Common myeloid progenitor, CD34-positive (primary cell): ENCODE data around the gene STK16.
A peak's percentile ranks its signal among the peaks of the same experiment; 100 is the strongest.

Source experiments
- CTCF ChIA-PET: fragments of 350-600 bp; sonication (Branson Sonifier 250); formaldehyde crosslinking; loops from one replicate; lab custom pipeline; 2021; ENCODE audit warnings: antibody characterized with exemption; lab: Charles Lee
- POLR2A ChIA-PET: fragments of 350-600 bp; sonication (Branson Sonifier 250); formaldehyde crosslinking; loops from one replicate; lab custom pipeline; 2021; ENCODE audit warnings: antibody characterized with exemption; lab: Charles Lee
- DNase-seq, 3 donors: peaks; one replicate each; pipeline versions ENCODE4 v3.0.0 to v3.0.0-alpha.2; 2013
- H3K27ac ChIP-seq, 2 experiments: 1 replicate in 1 of 2; 2 replicates in 1 of 2; pipeline ENCODE4 v1.7.0; 2013; ENCODE audit warnings: inconsistent platforms in 2 of 2, low read length in 2 of 2, mild to moderate bottlenecking in 2 of 2, low read depth in 1 of 2, moderate library complexity in 1 of 2; ENCODE audit not compliant: severe bottlenecking in 2 of 2, insufficient read depth in 1 of 2, poor library complexity in 1 of 2
- H3K27me3 ChIP-seq, 5 experiments: replicated peaks in 2 of 5; 1 replicate in 3 of 5; 2 replicates in 2 of 5; pipeline versions ENCODE4 v1.6.1 to v1.7.0; 2013; ENCODE audit warnings: low read length in 4 of 5, mild to moderate bottlenecking in 2 of 5, moderate library complexity in 2 of 5, inconsistent platforms in 1 of 5; ENCODE audit not compliant: insufficient read depth in 5 of 5, control insufficient read depth in 4 of 5
- H3K36me3 ChIP-seq, 4 experiments: 1 replicate in 2 of 4; 2 replicates in 2 of 4; pipeline versions ENCODE4 v1.6.1 to v1.7.0; 2013; ENCODE audit warnings: low read length in 3 of 4, control low read depth in 1 of 4, mild to moderate bottlenecking in 1 of 4; ENCODE audit not compliant: control insufficient read depth in 4 of 4, insufficient read depth in 4 of 4
- H3K4me1 ChIP-seq, 4 experiments: 1 replicate in 3 of 4; 2 replicates in 1 of 4; pipeline versions ENCODE4 v1.6.1 to v1.7.1; 2013; ENCODE audit warnings: low read length in 3 of 4, mild to moderate bottlenecking in 3 of 4, control low read depth in 1 of 4, inconsistent platforms in 1 of 4, moderate library complexity in 1 of 4; ENCODE audit not compliant: control insufficient read depth in 4 of 4, insufficient read depth in 4 of 4; ENCODE audit errors: control extremely low read depth in 1 of 4
- H3K4me3 ChIP-seq, 7 experiments: 1 replicate in 4 of 7; 2 replicates in 3 of 7; pipeline versions ENCODE4 v1.5.1 to v1.7.0; 2013; ENCODE audit warnings: mild to moderate bottlenecking in 7 of 7, low read length in 6 of 7, moderate library complexity in 6 of 7, inconsistent platforms in 2 of 7, low read depth in 2 of 7, control low read depth in 1 of 7; ENCODE audit not compliant: insufficient read depth in 4 of 7, control insufficient read depth in 1 of 7; ENCODE audit errors: extremely low read depth in 1 of 7
- H3K9me3 ChIP-seq, 5 experiments: 1 replicate in 4 of 5; 2 replicates in 1 of 5; pipeline versions ENCODE4 v1.6.1 to v1.7.1; 2013; ENCODE audit warnings: low read length in 4 of 5, mild to moderate bottlenecking in 2 of 5, inconsistent platforms in 1 of 5, low read depth in 1 of 5, moderate library complexity in 1 of 5; ENCODE audit not compliant: control insufficient read depth in 4 of 5, insufficient read depth in 2 of 5; ENCODE audit errors: control extremely low read depth in 1 of 5
- WGBS: methylation state at CpG from one replicate; pipeline ENCODE4 v1.1.5; 2013; ENCODE audit not compliant: insufficient coverage; 5-methylcytosine and 5-hydroxymethylcytosine counted together

STK16 gene

DNA sequence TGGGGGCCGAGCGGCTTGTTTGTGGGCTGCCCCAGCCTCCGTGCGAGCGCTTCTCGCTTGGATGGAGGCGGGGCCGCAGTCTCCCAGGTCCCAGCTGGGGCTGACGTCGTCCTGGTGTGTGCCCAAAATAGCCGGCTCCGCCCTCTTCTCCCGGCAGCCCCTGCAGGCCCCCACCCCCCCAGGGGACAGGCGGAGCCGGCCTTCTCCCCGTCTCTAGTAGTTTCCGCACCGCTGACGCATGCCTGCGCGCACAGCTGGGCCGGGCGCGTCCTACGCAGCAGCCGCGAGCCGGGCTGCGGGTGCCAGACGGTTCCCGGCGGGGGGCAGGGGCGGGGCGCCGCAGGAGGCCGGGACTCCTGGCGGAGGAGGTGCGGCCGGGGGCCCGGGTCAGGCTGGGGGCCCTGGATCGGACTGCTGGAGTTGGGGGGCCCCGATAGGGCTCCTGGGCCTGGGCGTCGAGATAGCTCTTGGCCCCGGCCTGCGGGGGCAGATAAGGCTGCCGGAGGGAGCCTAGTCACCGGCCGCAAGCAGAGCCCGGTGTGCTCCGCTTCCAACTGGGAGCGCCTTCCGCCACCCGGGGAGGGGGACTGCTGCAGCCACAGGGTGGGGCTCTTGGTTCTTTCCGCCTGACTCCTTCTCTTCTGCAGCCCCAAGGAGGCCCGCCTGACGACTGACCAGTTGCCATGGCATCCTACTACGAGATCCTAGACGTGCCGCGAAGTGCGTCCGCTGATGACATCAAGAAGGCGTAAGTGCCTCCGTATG lies 34.1 kb downstream of the STK16 start, which contains the start of gene DNAJB2:
Gene DNAJB2 (plus strand): TSS at position 216 of the 765 bp plus-strand sequence. CDS start 468 bp downstream, at position 684.
- ChIA-PET POLR2A (interaction anchor here (0.8 to 1.7 kb wide), 4 partner anchors 14 to 109 kb away, joined by 3 to 12 read pairs (median 4); partner anchors contain the start of genes ANKZF1, ATG9A and DNPEP), CTCF (interaction anchor here (0.8 to 18.3 kb wide), 15 partner anchors 10 to 254 kb away, joined by 3 to 381 read pairs (median 4); partner anchors contain the start of genes ABCB6, GLB1L, STK16 and TUBA4A)
- Histone ChIP-seq H3K36me3 (peaks cover 2 to 22% (median 12%) of the 10 kb centered on the region in 4 experiments), H3K4me1 (peaks cover 8 to 32% (median 28%) of the 10 kb centered on the region in 4 experiments), H3K27ac (peak within 1 kb of the TSS; percentile 68 to 84), H3K4me3 (peak within 1 kb of the TSS; percentile 22 to 77 (median 65)), H3K27me3 (no peaks in the 10 kb centered on the region), H3K9me3 (no peaks in the 10 kb centered on the region)
- under 1% methylated on average over 57 of the region's 65 CpGs for WGBS
- peak; percentile 98 to 99 (median 99) for DNase-seq

DNA sequence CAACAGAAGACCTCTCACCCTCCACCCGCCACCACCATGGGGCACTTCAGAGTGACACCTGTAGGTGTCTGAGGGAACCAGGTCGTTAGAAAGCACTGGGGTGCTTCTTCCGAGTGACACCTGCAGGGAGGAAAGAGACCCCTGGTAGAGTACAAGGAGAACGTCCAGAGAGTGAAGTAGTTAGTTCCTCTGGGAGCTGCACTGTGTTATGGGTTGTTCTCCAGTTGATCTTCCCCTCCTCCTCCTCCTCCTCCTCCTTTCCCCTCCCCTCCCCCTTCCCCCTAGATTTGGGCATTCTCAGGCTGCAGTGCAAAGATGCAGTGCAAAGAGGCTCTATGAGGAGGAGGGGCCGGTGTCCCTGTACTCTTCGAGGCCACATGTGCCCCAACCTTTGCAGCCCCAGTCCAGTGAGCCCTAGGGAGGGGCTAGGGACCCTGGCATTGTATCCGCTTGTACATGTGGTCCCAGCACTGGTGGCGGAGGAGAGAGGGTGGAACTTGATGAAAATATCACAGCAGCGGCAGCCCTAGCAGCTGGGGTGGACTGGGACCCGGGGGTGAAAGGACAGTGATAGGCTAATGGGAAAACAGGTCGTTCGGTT lies 34.7 kb downstream of the STK16 start:
- WGBS = 63% methylated on average over 8 of the region's 12 CpGs
- ChIA-PET POLR2A (interaction anchor here (0.6 to 1.7 kb wide), 5 partner anchors 13 to 596 kb away, joined by 3 to 12 read pairs (median 3); partner anchors contain the start of genes ANKZF1, ATG9A and DNPEP), CTCF (interaction anchor here (1.6 to 18.3 kb wide), 4 partner anchors 15 to 108 kb away, joined by 4 to 381 read pairs (median 44); partner anchors contain the start of genes TUBA4A and TUBA4B)
- peak overlapping the region; percentile 22 to 76 (median 58) for H3K4me3 ChIP-seq
- H3K36me3 ChIP-seq = peaks cover 2 to 29% (median 16%) of the 10 kb centered on the region in 4 experiments
- no peak for DNase-seq
- no peaks in the 10 kb centered on the region for H3K9me3 ChIP-seq
- H3K27ac ChIP-seq = peak overlapping the region; percentile 68 to 84
- H3K27me3 ChIP-seq = no peaks in the 10 kb centered on the region
- H3K4me1 ChIP-seq = peaks cover 8 to 32% (median 28%) of the 10 kb centered on the region in 4 experiments

GRCh38 chr2:219280651-219281050 lies 35.4 kb downstream of the STK16 start:
- Histone ChIP-seq H3K4me3 (no peak overlapping the region), H3K36me3 (peaks cover 2 to 35% (median 17%) of the 10 kb centered on the region in 4 experiments), H3K9me3 (no peaks in the 10 kb centered on the region), H3K4me1 (peaks cover 8 to 32% (median 28%) of the 10 kb centered on the region in 4 experiments), H3K27me3 (no peaks in the 10 kb centered on the region), H3K27ac (no peak overlapping the region)
- POLR2A ChIA-PET = no interaction called here
- CTCF ChIA-PET = interaction anchor here (1.2 to 18.3 kb wide), 6 partner anchors 15 to 72 kb away, joined by 3 to 381 read pairs (median 6); partner anchors contain the start of genes TUBA4A and TUBA4B
- 92% methylated on average over 4 of the region's 4 CpGs for WGBS
- DNase-seq = no peak

DNA sequence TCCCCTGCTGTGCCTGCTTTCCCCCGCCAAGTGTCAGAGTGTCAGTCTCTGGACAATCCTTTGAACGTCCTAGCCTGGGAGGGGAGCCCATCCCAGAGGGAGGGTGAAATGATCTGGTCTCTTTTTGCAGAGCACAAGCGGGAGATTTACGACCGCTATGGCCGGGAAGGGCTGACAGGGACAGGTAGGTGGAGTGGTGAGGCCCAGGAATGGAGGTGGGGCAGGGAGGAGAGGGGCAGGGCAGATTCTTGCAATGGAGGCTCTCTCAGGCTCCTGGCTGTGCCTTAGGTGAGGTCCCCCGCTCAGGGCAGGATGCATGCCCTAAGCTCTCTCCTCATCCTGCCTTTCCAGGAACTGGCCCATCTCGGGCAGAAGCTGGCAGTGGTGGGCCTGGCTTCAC lies 36.3 kb downstream of the STK16 start:
- 91% methylated on average over 8 of the region's 8 CpGs for WGBS
- Histone ChIP-seq H3K4me1 (peaks cover 8 to 32% (median 28%) of the 10 kb centered on the region in 4 experiments), H3K27ac (no peak overlapping the region), H3K27me3 (no peaks in the 10 kb centered on the region), H3K36me3 (peaks cover 2 to 37% (median 17%) of the 10 kb centered on the region in 4 experiments), H3K4me3 (no peak overlapping the region), H3K9me3 (no peaks in the 10 kb centered on the region)
- CTCF ChIA-PET = interaction anchor here (1.2 to 18.3 kb wide), 6 partner anchors 14 to 71 kb away, joined by 3 to 381 read pairs (median 4); no protein-coding TSS in a partner anchor
- POLR2A ChIA-PET = no interaction called here
- DNase-seq = no peak

DNA sequence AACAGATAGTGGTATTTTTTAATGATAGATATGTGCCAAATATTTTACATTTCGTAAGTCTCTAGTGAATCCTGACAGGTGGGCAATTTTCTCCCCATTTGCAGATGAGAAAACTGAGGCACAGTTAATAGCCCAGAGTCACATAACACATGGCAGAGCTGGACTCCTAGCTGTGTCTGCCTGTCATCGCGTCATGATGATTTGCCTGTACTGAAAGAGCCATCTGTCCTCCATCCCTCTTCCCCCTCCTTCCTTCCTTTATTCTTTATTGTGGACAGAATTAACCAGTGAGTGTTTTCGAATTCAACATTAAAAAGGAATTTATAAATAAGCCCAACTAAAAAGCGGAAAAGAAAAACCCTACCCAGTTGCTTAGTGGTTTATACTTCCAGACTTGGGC lies 37.1 kb downstream of the STK16 start:
- POLR2A ChIA-PET = no interaction called here

GRCh38 chr2:219282943-219283581 lies 37.8 kb downstream of the STK16 start:
- no peak overlapping the region for H3K4me3 ChIP-seq
- CTCF ChIA-PET = interaction anchor here (1.1 to 18.3 kb wide), 3 partner anchors 12 to 69 kb away, joined by 3 to 381 read pairs (median 4); no protein-coding TSS in a partner anchor
- H3K4me1 ChIP-seq = peaks cover 6 to 23% (median 21%) of the 10 kb centered on the region in 4 experiments
- DNase-seq = no peak
- H3K36me3 ChIP-seq = peaks cover 2 to 37% (median 17%) of the 10 kb centered on the region in 4 experiments
- no peaks in the 10 kb centered on the region for H3K27me3 ChIP-seq
- WGBS = 96% methylated on average over 16 of the region's 17 CpGs
- POLR2A ChIA-PET = no interaction called here
- H3K27ac ChIP-seq = no peak overlapping the region
- H3K9me3 ChIP-seq = no peaks in the 10 kb centered on the region

More for the DNA sequence above, 37.1 kb downstream of the STK16 start:
- CTCF ChIA-PET = interaction anchor here (1.1 to 18.3 kb wide), 3 partner anchors 13 to 36 kb away, joined by 3 to 381 read pairs (median 3); no protein-coding TSS in a partner anchor
- no peak overlapping the region for H3K4me3 ChIP-seq
- peaks cover 8 to 30% (median 27%) of the 10 kb centered on the region in 4 experiments for H3K4me1 ChIP-seq
- H3K27ac ChIP-seq = no peak overlapping the region
- H3K36me3 ChIP-seq = peaks cover 2 to 37% (median 17%) of the 10 kb centered on the region in 4 experiments
- WGBS = 92% methylated on average over 1 of the region's 5 CpGs
- no peaks in the 10 kb centered on the region for H3K9me3 ChIP-seq
- H3K27me3 ChIP-seq = no peaks in the 10 kb centered on the region
- no peak for DNase-seq
